NB4 (cell line): Measurements from ENCODE around the gene HOXC12.

Source experiments
- DNase-seq: peaks from one replicate; pipeline ENCODE4 v3.0.0; 2010; ENCODE audit warnings: low read depth
- H3K4me3 ChIP-seq: one replicate; pipeline ENCODE4 v1.5.1; 2011; ENCODE audit warnings: mild to moderate bottlenecking, low read depth, low read length, moderate library complexity
- CTCF ChIP-seq: IDR thresholded peaks from one replicate; pipeline ENCODE4 v1.5.1; 2012; ENCODE audit warnings: low read depth, low read length
- MAX ChIP-seq: IDR thresholded peaks from 2 replicates; pipeline ENCODE4 v1.6.1; 2011; ENCODE audit warnings: low read depth, low read length
- MYC ChIP-seq: IDR thresholded peaks from 2 replicates; pipeline ENCODE4 v1.6.1; 2011; ENCODE audit warnings: low read depth, low read length
- POLR2A ChIP-seq: IDR thresholded peaks from 2 replicates; pipeline ENCODE4 v1.6.1; 2011; ENCODE audit warnings: mild to moderate bottlenecking; ENCODE audit not compliant: insufficient read length; ENCODE audit errors: extremely low read depth

The HOXC12 gene

GRCh38 chr12:53947743-53948142 is 7.0 kb upstream of the HOXC12 start:
- DNase-seq = no peak
- TF ChIP-seq MAX = no peak
- no peak for TF ChIP-seq MYC
- no peak for TF ChIP-seq CTCF
- no peak for TF ChIP-seq POLR2A
- no peak overlapping the region for H3K4me3 ChIP-seq

- H3K4me3 ChIP-seq = no peak overlapping the region
- DNase-seq = peak; percentile 73
- TF ChIP-seq MYC = no peak
- TF ChIP-seq MAX = no peak
- TF ChIP-seq POLR2A = no peak
- TF ChIP-seq CTCF = peak; percentile 44
Measured at GRCh38 chr12:53948650-53949593, 5.8 kb upstream of the HOXC12 start.

- no peak for TF ChIP-seq MAX
- TF ChIP-seq CTCF = no peak
- no peak for TF ChIP-seq POLR2A
- TF ChIP-seq MYC = no peak
- peak; percentile 56 for DNase-seq
- H3K4me3 ChIP-seq = no peak overlapping the region
Measured at GRCh38 chr12:53949631-53950436, 4.9 kb upstream of the HOXC12 start.

- peak; percentile 22 for DNase-seq
- no peak for TF ChIP-seq POLR2A
- TF ChIP-seq MYC = no peak
- TF ChIP-seq CTCF = no peak
- no peak for TF ChIP-seq MAX
- no peak overlapping the region for H3K4me3 ChIP-seq
Measured at GRCh38 chr12:53950437-53950773, 4.3 kb upstream of the HOXC12 start.

- TF ChIP-seq MAX = no peak
- TF ChIP-seq POLR2A = no peak
- TF ChIP-seq MYC = no peak
- no peak overlapping the region for H3K4me3 ChIP-seq
- no peak for DNase-seq
Measured at GRCh38 chr12:53950789-53951576, 3.7 kb upstream of the HOXC12 start.
